Glomerular visceral epithelial cell (primary cell): ENCODE results near the gene ZNF346.
"Not testable (repeated sequence)": the region's sequence is repeated elsewhere in the genome, so short reads cannot be mapped to it uniquely, and the experiment has no call there.

Experiments
- DNase-seq: peaks from one replicate; pipeline ENCODE4 v3.0.0-alpha.2; 2016; ENCODE audit errors: extremely low spot score

Gene ZNF346, protein sequence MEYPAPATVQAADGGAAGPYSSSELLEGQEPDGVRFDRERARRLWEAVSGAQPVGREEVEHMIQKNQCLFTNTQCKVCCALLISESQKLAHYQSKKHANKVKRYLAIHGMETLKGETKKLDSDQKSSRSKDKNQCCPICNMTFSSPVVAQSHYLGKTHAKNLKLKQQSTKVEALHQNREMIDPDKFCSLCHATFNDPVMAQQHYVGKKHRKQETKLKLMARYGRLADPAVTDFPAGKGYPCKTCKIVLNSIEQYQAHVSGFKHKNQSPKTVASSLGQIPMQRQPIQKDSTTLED

DNA sequence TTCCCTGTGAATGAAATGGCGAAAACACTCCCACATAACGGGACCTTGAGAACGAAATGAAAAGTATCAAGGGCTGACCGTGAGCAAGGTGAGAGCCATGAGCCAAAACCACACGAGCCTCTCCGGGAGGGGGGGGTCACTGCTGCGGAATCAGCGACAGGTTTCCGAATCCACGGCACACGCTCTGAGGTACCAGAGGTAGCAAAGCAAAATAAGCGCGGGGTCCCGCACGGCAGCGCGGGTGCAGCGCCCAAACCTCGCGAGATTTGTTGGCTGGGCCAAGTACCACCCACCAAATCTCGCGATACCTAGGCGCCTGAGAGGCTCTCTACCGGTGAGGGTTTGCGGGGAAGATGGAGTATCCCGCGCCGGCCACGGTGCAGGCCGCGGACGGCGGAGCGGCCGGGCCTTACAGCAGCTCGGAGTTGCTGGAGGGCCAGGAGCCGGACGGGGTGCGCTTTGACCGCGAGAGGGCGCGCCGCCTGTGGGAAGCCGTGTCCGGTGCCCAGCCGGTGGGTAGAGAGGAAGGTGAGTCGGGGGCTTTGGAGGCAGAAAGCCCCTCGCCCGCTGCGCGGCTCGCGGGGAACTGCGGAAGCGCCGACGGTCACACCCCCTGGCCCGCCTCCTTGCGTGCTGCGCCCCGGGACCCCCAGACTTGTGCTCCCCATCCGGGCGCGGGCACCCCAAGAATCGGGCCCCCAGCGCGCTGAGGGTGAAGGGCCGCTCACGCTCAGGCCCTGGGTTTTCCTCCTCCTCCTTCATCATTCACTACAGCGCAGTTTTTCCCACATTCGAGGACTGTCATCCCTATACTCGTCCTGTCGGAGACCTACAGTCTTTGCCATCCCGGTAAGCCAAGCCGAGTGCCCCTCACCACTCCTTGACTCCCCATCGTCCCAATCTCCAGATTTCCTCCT lies at the start of gene ZNF346:
TSS of gene ZNF346 (plus strand) at position 311 of the 917 bp plus-strand sequence. CDS start at position 354, 43 bp downstream.
- peak; percentile 94 for DNase-seq

DNA sequence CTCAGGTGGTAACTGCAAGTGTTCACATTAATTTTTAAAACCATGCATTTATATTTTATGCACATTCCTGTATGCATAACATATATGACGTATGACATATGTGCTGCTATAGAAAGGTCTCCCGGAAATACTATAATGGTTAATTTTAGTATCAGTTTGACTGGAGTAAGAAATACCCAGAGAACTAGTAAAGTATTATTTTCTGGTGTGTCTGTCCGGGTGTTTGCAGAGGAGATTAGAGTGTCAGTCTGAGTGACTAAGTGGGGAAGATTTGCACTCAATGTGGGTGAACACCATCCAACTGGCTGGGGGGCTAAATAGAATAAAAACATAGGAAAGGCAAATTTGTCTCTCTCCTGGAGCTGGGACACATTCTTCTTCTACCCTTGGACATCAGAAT lies 42.8 kb upstream of the ZNF346 start:
- DNase-seq, result no peak

DNA sequence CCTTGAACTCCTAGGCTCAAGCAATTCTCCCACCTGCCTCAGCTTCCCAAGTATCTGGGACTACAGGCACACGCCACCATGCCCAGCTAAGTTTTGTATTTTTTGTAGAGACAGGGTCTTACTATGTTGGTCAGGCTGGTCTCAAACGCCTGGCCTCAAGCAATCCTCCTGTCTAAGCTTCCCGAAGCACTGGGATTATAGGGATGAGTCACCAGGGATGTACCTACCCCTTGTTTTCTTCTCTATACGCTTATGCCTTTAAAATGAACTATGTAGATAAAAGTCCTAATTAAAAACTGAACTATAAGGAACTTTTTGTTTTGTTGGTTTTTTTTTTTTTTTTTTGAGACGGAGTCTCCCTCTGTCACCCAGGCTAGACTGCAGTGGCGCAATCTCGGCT lies 41.7 kb upstream of the ZNF346 start:
- no peak for DNase-seq

DNA sequence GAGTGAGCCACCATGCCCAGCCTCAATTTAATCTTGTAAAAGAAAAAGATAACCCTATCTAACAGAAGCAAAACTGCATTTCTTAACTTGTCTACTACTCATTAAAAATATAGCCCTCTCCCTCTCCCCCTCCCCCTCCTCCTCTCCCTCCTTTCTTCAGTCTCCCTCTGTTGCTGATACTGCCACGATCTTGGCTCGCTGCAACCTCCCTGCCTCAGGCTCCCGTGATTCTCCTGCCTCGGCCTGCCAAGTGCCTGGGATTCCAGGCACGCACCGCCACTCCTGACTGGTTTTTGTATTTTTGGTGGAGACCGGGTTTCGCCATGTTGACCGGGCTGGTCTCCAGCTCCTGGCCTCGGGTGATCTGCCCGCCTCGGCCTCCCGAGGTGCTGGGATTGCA lies 39.4 kb upstream of the ZNF346 start:
- DNase-seq, result not testable (repeated sequence)

DNA sequence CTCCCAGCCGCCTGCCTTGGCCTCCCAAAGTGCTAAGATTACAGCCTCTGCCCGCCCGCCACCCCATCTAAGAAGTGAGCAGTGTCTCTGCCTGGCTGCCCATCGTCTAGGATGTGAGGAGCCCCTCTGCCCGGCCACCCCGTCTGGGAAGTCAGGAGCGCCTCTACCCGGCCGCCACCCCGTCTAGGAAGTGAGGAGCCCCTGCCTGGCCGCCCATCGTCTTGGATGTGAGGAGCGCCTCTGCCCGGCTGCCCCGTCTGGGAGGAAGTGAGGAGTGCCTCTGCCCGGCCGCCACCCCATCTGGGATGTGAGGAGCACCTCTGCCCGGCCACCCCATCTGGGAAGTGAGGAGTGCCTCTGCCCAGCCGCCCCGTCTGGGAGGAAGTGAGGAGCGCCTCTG lies 38.9 kb upstream of the ZNF346 start:
- not testable (repeated sequence) for DNase-seq

DNA sequence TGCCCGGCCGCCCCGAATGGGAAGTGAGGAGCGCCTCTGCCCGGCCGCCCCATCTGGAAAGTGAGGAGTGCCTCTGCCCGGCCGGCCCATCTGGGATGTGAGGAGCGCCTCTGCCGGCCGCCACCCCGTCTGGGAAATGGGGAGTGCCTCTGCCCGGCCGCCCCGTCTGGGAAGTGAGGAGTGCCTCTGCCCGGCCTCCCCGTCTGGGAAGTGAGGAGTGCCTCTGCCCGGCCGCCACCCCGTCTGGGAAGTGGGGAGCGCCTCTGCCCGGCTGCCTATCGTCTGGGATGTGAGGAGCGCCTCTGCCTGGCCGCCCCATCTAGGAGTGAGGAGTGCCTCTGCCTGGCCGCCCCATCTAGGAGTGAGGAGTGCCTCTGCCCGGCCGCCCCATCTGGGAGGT lies 38.3 kb upstream of the ZNF346 start:
- DNase-seq, result not testable (repeated sequence)

DNA sequence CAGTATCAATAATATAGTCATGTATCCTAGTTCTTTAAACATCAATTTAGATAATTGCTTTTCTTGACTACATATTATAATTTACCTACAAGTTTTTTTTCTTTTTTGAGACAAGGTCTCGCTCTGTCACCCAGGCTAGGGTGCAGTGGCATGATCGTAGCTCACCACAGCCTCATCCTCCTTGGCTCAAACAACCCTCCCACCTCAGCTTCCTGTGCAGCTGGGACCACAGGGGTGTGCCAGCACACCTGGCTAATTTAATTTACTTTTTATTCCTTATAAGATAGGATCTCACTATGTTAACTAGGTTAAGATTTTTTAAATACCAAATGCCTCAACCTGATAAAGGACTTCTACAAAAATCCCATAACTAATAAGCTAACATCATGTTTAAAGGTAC lies 37.0 kb upstream of the ZNF346 start:
- no peak for DNase-seq

DNA sequence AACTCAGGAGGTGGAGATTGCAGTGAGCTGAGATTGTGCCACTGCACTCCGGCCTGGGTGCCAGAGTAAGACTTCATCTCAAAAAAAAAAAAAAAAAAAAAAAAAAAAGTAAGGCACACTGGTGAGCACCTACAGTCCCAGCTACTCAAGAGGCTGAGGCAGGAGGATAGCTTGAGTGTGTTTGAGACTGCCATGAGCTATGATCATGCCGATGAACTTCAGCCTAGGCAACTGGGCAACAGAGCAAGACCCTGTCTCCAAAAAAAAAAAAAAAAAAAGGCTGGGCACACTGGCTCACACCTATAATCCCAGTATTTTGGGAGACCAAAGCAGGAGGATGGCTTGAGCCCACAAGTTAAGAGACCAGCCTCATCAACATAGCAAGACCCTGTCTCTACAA lies 36.2 kb upstream of the ZNF346 start:
- DNase-seq, result no peak

DNA sequence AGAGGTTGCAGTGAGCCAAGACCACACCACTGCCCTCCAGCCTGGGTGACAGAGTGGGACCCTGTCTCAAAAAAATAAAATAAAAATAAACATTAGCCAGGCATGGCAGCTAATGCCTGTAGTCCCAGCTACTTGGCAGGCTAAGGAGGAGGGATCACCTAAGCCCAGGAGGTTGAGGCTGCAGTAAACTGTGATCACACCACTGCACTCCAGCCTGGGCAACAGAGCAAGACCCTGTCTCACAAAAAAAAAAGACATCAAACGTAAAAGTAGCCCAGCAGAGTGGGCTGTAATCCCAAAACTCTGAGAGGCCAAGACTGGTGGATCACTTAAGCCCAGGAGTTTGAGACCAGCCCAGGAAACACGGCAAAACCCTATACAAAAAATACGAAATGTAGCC lies 34.9 kb upstream of the ZNF346 start:
- DNase-seq, result no peak

DNA sequence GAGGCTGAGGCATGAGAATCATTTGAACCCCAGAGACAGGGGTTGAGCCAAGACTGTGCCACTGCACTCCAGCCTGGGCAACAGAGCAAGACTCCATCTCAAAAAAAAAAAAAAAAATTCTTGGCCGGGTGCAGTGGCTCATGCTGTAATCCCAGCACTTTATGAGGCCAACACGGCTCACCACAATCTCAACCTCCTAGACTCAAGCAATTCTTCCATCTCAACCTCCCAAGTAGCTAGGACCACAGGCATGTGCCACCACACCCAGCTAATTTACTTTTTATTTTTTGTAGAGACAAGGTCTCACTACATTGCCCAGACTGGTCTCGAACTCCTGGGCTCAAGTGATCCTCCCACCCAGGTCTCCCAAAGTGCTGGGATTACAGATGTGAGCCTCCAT lies 29.4 kb upstream of the ZNF346 start:
- DNase-seq, result not testable (repeated sequence)

DNA sequence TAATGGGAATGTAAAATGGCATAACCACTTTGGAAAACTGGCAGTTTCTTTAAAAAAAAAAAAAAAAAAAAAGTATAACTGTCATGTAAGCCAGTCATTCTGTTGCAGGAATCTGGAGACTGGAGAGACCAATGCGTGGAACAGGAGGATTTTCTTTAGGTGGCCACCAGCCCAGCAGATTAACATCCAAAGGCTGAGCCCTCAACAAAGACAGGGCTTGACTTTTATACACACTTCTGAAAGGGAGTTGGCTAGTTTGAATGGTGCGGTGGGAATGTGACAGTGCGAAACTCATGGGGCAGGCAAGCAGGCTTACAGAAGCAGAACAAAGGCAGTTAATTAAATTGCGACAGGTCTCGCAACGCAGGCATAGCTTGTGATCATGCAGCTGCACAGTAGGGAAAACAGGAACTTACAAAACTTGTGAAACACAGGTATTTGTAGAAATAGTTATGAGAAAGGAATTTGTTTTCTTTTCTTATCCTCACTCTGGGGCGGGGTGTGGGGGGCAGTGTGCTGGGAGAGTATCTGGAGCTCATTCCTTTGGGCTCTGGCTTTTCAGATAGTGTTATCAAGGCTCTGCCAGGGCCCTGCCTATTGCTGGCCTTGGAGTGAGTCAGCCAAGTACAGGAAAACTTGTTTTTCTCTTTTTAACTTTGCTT lies 27.9 kb upstream of the ZNF346 start:
- DNase-seq, result no peak

DNA sequence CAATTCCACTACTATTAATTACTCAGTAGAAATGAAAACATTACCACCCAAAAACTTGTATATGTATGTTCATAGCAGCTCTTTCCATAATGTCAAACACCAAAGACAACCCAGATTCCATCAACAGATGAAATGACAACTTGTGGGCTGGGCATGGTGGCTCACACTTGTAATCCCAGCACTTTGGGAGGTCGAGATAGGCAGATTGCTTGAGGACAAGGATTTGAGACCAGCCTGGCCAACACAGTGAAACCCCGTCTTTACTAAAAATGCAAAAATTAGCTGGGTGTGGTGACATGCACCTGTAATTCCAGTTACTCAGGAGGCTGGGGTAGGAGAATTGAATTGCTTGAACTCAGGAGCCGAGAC lies 27.4 kb upstream of the ZNF346 start:
- no peak for DNase-seq

DNA sequence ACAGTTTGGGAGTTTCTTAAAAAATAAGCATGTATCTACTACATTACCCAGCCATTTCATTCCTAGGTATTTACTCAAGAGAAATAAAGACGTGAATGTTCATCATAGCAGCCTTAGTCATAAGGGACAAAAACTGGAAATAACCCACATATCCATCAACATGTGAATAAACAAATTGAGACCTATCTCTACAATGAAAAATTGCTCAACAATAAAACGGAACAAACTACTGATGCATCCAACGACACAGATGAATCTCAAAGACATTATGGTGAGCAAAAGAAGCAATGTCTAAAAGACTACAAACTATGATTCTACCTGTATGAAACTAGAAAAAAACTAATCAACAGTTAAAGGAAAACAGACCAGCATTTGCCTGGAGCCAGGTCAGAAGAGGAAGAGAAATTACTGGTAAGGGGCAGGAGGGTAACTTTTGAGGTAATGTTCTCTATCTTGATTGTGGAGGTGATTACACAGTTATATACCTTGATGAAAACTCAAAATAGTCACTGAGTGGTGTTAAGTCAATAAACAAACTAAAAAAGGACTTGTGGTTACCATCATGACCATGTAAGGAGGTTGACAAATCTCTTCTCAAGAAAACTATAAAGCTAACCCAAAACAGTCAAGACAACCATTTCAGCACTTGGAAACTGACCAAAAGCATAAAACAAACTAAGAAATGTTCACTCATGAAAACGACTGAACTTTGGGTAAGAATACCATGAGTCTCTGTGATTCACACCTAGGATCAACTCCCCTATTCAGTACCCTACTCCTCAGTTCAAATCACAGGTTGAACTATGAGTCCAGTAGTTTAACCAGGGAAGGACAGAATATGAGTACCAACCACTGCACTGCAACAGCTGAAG lies 26.4 kb upstream of the ZNF346 start:
- DNase-seq, result no peak

DNA sequence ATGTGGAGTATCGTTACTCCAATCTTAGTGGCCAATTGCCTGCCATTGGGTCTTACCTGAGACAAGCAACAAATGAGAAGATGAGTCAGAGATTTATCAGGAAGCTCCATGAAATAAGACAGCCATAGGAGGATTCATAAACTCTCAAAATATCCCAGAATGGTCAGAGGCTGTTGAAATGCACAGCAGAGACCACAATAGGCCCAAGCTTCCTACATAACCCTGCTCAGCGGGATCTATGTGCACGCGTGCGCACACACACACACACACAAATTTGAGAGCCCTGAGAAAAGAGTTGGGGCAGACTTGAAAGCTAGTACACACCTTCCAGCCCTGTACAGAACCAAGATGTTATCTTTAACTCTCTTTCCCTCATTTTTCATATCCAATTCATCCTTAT lies 25.7 kb upstream of the ZNF346 start:
- no peak for DNase-seq

DNA sequence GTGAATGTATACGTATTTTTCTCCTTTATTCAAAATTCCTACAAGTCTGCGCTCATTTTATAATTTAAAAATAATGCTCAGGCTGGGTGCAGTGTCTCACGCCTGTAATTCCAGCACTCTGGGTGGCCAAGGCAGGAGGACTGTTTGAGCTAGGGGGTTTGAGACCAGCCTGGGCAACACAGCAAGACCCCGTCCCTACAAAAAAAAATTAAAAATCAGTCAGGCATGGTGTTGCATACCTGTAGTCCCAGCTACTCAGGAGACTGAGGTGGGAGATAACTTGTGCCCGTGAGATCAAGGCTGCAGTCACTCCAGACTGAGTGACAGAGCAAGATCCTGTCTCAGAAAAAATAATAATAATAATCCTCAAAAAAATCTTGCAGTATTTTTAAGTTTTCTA lies 23.7 kb upstream of the ZNF346 start:
- DNase-seq, result no peak

DNA sequence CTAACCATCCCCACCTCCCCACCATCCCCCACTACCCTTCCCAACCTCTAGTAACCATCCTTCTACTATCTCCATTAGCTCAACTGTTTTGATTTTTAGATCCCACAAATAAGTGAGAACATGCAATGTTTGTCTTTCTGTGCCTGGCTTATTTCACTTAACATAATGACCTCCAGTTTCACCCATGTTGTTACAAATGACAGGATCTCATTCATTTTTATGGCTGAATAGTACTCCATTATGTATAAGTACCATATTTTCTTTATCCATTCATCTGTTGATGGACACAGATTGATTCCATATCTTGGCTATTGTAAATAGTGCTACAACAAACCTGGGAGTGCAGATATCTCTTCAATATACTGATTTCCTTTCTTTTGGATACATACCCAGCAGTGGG lies 23.0 kb upstream of the ZNF346 start:
- DNase-seq, result not testable (repeated sequence)

DNA sequence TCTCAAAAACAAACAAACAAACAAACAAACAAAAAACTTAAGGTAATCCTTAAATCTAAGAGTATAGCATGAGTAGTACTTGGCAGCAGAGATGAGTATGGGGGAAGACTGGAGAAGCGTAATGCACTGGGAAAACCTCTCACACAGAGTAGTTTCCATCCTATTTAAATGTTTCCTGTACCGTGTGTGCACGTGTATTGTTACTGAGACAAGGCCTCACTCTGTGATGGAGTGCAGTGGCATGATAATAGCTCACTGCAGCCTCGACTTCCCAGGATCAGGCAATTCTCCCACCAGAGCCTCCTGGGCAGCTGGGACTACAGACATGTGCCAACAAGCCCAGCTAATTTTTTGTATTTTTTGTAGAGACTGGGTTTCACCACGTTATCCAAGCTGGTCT lies 18.8 kb upstream of the ZNF346 start:
- DNase-seq, result no peak

DNA sequence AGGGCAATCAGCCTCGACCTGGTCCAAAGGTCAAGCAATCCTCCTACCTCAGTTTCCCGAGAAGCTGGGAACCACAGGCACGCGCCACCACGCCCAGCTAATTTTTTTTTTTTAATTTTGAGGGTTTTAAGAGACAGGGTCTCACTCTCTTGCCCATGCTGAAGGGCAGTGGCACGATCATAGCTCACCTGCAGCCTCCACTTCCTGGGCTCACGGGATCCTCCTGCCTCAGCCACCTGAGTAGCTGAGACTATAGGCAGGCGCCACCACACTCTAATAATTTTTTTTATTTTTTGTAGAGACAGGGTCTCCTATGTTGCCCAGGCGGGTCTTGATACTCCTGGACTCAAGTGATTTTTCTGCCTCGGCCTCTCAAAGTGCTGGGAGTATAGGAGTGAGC lies 17.5 kb upstream of the ZNF346 start:
- DNase-seq, result no peak

DNA sequence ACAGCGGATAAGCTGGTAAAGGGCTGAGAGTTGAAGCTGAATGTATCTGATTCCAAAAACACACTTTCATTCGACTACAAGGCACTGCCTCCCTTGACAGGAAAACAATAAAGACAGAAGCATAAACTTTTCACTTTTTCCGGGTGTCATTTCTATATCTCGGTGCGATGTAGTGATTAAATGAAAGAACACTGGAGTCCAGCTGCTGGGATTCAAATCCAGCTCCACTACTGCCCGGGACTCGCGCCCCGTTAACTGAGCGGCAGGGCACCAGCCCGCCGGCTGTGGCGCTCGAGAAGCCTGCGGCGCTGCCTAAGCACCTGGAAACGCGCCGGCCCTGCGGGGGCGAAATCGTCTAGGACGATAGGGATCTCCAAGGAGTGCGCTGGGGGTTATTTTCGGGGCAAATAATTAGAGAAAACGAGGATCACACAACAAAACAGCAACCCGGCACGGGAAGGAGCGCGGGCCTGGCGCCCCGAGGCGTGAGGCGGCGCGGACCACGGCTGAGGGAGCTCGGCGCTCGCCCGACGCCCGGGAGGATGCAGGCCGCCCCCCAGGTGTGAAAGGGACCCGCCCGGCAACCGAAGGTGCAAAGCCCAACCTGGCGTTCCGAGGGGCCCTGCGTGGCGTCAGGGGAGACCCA lies 16.8 kb upstream of the ZNF346 start:
- DNase-seq, result peak; percentile 74

DNA sequence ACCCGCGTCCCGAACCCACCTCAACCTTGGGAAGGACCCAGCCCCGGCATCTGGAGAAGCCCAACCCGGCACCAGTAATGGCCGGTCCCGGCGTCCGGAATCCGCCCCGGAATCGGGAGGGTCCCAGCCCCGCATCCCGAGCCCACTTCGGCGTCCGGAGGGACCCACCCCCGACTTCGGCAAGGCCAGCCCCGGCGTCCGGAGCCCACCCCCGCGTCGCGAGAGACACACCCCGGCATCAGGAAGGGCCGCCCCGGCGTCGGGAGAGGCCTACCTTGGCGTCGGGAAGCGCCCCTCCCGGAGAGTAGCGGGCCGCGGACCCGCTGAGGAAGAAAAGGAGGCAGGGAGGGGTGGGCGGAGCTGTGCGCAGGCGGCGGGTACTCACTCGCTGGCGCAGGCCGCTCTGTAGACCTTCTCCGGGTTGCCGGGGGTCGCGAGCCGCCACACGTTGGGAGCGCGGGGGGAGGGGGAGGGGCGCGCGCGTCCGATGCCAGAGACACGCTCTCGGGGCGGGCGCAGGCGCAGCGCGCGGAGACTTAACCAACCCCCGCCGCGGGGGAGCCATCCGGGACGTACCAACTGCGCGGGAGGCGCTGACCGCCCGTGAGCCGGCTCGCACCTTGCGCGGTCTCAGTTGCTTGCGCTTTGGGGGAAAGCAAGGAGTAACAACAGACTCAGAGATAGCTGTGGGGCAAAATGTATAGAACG lies 16.1 kb upstream of the ZNF346 start, which contains the start of gene UIMC1:
TSS of gene UIMC1 (minus strand) at position 515 of the 708 bp plus-strand sequence. CDS start 24,164 bp downstream, outside the sequence.
- peak; percentile 93 for DNase-seq
